Measurements from ENCODE around the gene SORCS2.

SORCS2 gene

GRCh38 chr4:7710126-7710525 lies 517.8 kb downstream of the SORCS2 start:
- no peak for DNase-seq

DNA sequence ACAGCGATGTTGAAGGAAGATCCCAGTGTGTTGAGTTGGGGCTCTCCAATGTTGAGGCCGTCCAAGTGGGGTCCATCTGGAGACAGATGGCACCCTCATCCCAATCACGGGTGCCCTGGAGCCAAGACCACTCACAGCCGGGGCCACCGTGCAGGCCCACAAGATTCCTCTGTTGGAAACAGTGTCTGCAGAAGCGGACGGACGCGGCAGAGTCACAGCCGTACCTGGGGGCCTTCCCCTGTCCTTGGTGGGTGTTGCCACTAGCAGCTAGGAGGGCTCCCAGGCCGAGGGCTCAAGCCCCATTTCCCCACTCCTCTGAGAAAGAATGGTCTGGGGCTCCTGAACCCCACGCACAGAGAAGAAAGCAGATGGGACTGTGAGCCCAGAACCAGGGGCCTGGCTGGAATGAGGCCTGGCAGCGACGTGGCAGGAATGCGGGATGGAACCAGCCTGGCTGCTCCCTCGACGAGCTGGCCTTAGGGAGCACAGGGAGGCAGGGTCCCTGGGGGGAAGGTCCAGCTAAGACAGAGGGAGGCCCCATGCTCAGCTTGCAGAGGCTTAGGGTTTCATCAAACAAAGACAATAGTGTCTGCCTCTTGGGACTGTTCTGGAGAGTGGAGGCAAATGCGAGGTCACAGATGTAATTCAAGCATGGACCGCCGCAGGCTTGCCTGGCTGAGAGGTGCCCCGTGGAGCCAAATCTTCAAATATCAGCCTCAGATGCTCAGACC lies 518.4 kb downstream of the SORCS2 start:
- no peak for DNase-seq

GRCh38 chr4:7711307-7711963 lies 519.1 kb downstream of the SORCS2 start:
- no peak for DNase-seq

DNA sequence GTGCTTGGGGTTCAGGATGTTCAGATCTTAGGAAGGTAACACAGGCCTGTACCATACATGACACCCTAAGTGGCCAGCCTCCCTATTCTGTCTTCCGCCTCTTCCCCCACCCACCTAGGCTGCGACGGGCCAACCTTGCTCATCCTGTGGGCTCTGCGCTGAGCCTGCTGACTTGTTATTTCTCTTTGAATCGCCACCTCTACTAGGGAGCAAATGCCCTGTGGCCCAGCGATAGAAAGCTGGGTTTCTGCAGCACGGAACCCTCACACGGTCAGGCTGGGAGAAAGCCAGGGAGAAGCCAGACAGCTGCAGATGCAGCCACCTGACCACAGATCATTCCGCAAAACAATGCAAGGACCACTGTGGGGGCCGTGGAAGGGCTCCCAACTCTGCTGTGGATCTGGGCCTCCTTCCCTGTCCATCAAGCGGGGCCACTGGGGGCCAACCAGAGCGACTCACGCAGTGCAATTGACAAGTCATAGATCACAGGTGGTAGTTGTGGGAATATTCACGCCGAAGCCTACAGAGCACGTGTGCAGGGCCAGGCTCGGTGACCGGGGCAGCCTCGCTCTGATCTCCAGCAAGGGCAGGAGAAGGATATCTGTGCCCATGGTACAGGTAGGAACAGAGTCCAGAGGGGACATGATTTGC lies 519.8 kb downstream of the SORCS2 start:
- DNase-seq = no peak

DNA sequence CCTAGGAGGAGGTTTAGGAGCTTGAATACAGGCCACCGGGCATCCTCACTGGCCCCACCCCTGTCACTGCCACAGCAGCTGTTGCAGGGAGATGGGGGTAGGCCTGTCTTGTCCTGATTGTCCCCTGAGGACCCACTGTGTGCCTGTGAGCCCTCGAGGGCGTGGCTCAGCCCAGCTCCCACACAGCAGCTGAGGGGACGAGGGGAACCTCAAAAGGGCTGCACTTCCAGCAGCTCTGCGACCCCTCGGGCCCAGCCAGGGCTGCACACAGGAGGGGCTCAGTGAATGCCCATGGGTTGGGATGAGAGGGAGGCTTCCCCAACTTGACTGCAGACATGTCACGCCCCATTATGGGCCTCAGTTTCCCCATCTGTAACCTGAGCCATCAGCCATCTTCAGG lies 521.4 kb downstream of the SORCS2 start:
- DNase-seq = no peak

DNA sequence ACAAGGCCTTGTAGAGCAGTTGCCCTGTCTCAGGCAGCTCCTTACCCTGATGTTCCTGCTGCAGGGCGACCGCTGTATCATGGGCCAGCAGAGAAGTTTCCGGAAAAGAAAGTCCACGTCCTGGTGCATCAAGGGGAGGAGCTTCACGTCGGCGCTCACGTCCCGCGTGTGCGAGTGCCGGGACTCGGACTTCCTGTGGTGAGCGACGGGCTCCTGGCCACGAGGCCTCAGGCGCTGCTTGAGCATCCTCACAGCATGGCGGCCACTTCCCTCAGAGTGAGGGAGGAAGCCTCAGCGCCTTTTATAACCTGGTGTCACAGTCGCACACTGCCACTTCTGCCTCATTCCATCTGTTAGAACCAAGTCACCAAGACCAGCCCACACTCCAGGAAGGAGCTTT lies 521.8 kb downstream of the SORCS2 start:
- DNase-seq = no peak

GRCh38 chr4:7714738-7715137 lies 522.4 kb downstream of the SORCS2 start:
- no peak for DNase-seq

DNA sequence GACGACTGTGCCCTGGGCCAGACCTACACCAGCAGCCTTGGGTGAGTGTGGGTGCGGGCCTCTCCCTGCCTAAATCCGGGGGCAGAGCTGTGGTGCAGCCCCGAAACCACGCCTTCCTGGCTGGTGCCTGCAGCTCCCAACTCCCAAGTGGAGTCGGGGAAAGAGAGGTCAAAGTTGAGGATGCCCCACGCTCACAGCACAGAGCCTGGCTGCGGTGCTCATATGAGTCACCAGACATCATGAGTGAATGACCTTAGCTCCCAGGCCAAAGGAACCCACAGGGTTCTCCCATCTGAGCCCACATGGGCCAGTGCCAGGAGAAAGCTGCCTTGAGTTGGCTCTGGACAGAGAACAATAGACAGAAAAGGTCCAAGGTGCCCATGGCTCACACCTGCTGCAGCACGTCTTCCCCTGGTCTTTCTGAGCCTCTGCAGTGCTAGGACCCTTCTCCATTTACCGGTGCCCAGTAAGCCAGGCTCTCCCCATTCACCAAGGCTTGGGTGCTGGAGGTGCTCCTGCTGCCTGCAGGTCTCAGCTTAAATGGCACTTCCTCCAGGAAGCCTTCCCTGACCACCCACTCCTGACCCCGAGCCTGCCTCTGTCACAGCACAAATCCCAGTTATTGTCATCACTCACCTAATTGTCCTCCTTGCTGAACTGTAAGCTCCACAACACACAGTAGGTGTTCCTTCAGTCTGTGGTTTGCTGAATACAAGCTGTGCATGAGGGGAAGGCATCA lies 523.1 kb downstream of the SORCS2 start:
- no peak for DNase-seq

DNA sequence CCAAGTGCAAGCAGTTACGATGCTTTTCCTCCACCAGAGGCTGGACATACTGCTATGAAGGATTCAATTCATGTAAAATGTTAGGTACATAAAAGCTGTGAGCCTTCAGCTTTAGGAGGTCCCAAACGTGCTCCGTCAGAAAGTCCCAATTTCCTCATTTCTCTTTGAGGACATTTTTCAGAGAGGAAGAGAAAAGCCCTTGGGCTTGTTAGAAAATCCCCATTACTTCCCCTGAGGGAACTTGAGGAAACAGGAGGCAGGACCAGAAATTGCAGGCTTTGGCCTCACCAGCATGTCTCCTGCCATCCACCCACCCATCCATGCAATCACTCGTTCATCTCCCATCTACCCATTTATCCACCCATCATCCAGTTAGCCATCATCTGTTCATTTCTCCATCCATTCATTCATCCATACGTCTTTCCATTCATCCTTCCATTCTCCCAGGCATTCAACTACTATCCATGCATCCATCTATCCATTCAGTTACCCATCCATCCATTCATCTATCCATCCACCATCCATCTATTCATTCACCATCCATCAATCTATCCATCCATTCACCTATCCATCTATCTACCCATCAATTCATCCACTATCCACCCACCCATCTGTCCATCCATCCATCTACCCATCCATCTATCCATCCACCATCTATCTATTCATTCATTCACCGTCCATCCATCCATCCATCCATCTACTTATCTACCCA lies 523.8 kb downstream of the SORCS2 start:
- no peak for DNase-seq

GRCh38 chr4:7717161-7717560 lies 524.8 kb downstream of the SORCS2 start:
- no peak for DNase-seq

DNA sequence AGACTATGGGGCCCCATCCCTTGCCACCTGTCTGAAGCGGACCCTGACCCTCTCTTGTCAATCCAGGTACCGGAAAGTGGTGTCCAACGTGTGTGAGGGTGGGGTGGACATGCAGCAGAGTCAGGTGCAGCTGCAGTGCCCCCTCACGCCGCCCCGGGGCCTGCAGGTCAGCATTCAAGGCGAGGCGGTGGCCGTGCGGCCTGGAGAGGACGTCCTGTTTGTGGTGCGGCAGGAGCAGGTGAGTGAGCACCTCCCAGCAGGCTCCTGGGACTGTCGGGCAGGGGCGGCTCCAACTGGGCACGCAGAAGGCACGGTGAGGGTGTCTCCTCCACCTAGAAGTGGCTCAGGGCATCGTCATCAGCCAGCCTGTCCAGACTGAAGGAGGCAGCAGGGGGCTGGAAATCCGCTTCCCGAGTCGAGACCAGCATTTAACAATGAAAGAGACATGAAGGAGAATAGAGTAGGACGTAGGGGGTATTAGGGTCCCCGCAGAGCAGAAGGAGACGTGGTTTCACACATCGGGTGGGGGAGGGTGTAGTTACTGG lies 525.7 kb downstream of the SORCS2 start:
- DNase-seq = no peak

DNA sequence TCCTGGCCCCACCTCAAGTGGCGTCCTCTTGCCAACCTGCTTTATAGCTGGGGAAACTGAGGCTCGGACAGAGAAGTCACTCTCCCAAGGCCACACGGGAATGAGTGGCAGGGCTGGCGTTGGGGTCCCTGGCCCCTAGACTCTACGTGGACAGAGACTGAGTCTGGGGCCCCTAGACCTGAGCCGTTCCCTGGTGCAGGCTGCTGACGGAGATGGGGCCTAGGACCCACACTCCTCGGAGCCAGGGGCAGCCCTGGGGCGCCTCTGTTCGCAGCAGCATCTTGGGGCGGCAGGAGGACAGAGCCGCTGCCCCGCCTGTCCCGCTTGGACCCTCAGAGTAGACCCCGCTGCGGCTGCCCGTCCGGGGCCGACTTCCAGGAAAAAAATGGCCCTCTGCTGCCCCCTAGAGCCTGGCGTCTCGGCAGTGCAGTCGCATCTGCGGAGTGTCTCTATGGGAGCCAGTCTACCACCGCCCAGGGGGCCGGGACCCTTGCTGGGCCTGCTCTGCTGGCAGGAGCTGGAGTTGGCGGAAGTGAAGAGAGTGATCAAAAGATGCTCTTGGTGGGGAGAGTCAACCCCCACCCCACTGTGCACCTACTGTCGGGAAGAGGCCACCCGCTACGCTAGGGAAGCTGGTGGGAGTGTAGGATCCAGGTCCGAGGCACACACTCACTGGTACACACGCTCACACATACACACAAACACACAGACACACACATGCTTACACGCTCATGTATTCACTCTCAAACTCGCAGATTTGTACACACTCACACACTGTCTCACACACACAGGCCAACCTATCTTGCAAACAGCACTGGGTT lies 527.2 kb downstream of the SORCS2 start:
- no peak for DNase-seq

DNA sequence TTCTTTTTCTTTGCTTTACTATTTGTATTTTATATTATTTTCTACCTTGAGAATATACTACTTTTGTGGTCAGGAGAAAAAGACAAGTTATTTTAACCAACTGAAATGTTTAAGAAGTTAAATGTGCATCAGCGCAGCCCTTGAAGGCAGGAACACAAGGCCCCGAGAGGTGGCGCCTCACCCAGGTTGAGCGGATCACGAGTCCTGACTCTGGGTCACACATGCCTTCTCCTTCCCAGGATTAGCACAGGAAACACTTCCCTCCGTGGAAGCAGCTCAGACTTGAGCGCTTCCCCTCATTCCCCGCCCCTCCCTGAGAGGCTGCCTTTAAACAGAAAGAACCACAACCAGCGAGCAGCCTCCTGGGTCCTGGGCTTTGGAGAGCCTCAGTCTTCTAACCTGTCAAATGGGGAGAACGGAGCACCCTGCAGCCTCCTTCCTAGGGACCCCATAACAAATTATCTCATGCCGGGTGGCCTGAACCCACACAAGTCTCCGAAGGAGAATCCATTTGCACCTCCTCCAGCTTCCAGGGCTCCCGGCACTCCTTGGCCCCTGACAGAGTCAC lies 529.7 kb downstream of the SORCS2 start:
- DNase-seq = no peak

DNA sequence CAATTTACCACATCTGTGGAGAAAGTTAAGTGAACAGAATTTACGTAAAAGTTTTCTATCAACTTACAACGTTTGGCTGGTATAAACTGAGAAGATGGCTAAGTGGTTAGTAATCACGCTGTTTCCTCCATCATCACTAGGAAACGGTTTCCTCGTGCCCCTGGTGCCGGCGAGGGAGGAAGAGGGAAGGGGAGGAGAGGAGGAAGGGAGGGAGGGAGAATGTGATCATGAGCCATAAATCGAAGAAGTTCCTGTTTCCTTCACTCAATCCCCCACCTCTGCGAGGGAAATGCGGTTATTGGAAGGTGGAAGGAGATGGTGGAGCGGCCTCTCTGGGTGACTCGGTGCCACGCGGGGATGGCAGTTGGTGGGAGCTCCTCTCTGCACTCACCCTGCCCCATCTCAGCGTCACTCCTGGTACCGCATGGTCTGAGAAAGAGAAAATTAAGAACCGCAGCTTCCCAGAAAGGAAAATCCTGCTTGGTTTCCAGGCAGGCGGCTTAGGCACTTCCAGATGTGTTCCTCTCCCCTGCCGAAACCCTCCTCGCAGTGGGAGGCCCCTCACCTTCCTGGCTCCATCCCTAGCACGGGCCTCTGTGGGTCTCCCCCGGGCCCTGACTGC lies 530.5 kb downstream of the SORCS2 start:
- DNase-seq = no peak

GRCh38 chr4:7723625-7724024 lies 531.3 kb downstream of the SORCS2 start:
- no peak for DNase-seq

- no peak for DNase-seq
Measured at GRCh38 chr4:7725951-7726350, 533.6 kb downstream of the SORCS2 start.

DNA sequence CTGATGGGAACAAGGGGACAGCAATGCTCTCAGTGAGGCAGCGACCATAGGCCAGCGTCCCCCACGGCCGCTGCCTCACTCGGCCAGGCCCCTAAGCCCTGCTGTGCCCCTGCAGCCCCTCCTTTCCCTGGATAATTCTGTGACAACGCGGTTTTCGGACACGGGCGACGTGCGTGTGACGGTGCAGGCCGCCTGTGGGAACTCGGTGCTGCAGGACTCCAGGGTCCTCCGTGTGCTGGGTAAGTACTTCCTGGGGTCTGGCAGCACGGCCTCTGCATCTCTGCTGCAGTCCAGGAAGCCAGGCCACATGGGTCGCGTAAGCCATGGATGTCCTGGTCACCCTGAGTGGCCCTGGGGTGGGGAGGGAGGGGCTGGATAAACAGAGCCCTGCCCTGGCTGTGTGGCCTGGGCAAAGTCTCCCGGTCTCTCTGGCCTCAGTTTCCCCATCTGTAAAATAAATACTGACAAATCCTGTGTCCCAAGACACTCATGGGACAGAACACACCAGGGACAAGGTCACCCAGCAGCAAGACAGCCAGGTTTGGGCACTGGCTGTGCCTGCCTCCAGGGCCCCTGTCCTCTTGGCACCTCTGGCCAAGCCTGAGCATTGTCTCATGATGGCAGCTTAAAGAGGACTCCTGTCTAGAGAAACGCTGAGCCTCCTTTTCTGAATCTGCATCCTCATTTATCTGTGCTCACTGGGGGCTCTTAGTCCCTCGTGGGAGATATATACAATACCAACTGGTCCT lies 534.5 kb downstream of the SORCS2 start:
- no peak for DNase-seq

- DNase-seq = no peak
Measured at GRCh38 chr4:7727749-7728148, 535.4 kb downstream of the SORCS2 start.

DNA sequence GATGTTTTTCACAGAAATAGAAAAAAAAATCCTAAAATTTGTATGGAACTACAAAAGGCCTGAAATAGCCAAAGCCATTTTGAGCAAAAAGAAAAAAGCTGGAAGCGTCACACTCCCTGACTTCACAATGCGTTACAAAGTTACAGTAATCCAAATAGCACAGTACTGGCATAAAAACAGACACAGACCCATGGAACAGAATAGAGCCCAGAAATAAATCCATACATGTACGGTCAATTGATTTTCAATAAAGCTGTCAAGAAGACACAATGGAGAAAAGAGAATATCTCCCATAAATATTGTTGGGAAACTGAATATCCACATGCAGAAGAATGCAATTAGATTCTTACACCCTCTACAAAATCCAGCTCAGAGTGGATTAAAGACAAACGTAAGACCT lies 539.1 kb downstream of the SORCS2 start:
- DNase-seq = no peak

- DNase-seq = no peak
Measured at GRCh38 chr4:7732263-7732662, 539.9 kb downstream of the SORCS2 start.
